OCI-M2 (cell line): ENCODE results near the gene ECT2L.
"Not testable (repeated sequence)": the region's sequence is repeated elsewhere in the genome, so short reads cannot be mapped to it uniquely, and the experiment has no call there.

Experiments used
- DNase-seq: peaks from one replicate; lab custom pipeline; 2025; ENCODE audit not compliant: unreplicated experiment; lab: John Stamatoyannopoulos, UW

The ECT2L gene

DNA sequence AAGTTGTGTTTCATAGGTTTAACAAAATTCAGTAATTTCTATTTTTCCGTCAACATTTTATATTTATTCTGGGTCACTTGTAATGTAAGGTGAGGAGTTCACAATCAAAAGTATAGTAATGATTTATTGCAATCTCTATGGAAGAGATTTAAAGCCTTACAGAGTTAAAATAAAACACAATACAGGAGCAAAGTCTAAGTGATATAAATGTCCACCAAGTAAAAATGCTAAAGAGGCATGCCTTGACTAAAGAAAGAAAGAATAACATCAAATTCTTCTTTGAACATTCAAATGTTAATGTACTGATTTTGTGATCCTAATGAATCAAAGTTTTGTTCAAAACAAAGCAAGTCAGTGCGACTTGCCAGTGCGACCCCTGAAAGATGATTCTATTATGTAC lies 130.7 kb downstream of the ECT2L start:
- no peak for DNase-seq

DNA sequence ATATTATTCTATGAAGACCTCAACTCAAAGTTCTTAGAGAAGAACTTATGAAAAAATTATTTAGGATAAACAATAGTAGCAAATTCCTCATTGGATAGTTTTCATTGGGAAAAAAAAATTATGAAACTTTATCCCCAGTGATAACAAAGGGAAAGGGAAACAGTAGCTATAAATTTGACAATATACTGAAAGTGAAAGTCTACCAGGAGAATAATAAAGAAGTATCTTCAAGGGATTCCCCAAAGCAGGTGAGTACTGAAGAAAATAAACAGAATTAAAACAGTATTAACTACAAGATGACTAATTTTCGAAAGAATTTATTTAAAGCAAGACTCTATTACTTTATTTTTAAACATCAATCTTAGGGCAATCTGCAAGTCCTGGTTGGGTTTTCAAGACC lies 135.8 kb downstream of the ECT2L start:
- DNase-seq = no peak

DNA sequence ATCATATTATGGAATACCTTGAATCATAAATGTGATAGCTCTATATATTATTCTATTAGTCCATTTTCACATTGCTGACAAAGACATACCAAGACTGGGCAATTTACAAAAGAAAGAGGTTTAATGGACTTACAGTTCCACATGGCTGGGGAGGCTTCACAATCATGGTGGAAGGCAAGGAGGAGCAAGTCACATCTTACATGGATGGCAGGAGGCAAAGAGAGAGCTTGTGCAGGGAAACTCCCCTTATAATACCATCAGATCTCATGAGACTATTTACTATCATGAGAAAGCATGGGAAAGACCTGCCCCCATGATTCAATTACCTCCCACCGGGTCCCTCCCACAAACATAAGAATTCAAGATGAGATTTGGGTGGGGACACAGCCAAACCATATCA lies 141.0 kb downstream of the ECT2L start:
- DNase-seq = not testable (repeated sequence)

DNA sequence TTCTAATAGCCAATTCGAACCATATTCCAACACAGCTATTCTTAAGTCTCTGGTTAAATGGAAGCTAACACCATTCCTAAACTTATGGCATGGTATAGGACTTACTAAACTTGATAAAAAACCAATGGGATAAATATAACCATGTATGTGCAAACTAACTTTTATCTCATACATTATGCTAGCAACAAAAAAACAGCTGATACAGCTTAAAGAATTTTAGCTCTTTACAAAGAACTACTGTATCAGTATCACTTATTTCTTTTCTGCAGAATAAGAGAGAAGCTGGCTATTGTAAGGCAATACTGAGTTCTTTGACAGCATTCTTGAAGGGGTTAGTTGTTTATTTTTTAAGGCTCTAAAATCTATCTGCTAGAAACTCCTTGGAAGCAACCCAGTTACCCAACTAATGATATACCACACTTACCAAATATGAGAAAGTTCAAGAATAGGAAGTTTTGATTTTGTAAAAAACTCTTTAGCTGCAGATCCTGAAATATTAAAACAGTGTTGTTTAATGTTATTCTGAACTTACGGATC lies 147.3 kb downstream of the ECT2L start:
- DNase-seq = no peak

DNA sequence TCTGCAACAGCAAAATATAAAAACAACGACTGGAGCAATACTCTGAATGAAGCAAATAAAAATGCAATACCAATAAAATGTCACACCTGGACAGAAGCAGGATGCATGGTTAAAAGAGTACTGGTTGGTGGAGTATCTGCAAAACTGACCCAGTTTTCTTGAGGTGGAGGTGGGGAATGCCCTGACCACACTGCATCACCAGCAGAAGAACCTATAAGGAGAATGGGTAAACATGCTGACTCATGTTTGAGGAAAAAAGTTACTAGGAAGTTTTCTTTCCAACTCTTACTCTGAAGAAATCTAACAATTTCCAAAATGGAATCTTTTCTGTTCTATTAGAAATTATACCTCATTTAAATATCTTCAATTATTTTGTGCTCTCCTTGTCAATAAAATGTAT lies 148.5 kb downstream of the ECT2L start:
- no peak for DNase-seq

DNA sequence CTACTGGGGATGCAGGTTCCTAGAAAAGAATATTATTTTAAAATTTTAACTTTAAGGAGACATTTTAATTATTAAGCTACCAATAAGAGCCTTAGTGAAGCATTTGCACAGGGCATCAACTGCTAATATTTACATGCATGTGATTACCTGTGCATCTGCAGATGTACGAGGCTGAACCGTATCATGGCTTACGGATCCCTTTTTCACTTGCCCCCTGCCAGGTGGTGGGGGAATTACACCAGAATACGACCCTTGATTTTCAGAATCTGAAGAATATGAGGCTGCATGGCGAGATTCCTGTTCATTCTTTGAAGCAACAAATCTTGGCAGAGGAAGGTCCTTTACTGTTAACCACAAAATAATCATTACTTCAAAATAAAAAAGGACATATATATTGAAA lies 149.5 kb downstream of the ECT2L start:
- DNase-seq = no peak

DNA sequence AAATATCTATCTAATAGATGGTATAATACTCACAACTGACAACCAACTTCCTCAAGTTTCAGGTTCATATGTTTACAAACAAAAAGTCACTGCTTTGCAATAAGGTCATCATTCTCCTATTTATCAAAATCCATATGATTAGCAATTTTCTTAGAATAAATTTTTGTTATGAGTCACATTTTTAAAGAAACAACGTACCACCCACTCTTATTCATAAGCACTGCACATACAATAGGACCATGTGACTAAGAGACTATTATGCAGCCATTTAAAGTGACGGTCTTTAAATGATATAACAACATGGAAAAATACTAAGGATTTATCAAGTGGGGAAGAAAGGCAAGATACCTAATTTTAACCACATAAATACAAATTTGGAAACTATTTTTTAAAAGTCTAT lies 152.1 kb downstream of the ECT2L start:
- no peak for DNase-seq

DNA sequence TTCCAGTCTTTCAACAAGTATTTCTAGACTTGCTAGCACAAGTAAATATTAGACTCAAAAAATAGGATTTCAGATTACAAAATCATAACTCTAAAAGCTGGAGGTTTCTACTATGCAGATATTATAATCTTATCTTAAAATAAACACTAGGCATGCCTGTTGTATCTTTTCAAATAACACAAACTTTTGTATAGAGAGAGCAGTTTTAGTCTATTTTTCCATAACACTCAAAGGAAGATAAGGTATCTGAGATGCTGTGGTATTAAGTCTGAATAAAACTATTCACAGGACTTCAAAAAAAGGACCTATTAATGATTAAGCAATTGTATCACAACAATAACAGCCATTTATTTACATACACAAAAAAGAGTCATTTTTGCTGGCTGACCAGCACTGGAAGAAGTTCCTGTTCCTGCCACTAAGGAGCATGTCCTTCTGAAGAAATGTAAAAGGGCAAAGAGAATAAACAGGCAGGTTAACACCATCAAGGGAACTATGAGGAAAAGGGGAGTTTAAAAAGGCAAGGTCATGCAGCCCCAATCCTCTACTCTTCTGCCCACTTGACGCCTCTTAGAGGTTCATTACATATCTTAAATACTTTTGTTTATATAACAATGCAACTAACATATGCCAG lies 152.8 kb downstream of the ECT2L start:
- DNase-seq = no peak

DNA sequence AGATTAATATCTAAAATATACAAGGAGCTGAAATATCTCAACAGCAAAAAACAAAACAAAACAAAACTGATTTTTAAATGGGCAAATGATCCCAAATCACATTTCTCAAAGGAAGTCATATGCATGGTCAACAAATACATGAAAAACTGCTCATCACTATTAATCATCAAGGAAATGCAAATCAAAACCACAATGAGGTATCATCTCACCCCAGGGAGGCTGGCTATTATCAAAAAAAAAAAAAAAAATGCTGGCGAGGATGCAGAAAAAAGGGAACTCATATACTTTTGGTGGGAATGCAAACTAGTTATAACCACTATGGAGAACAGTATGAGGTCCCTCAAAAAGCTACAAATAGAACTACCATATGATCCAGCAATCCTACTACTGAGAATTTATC lies 157.6 kb downstream of the ECT2L start:
- DNase-seq = no peak
